ENCODE results near the gene ADAMTS18.

GRCh38 chr16:77304877-77305276 is 130.0 kb downstream of the ADAMTS18 start:
- TF ChIP-seq CTCF (conservative IDR thresholded peaks at IDR 0.05) (no peak), EZH2 (IDR thresholded peaks at IDR 0.05; ENCODE audit: low read depth) (no peak)
